GM19395 (cell line): ENCODE results near the gene EFCAB13.
"Not testable (repeated sequence)": the region's sequence is repeated elsewhere in the genome, so short reads cannot be mapped to it uniquely, and the experiment has no call there.

Experiments used
- ATAC-seq: cut with Tn5 transposase; IDR thresholded peaks from one replicate; pipeline ENCODE4 v1.9.1; 2021; ENCODE audit warnings: mild to moderate bottlenecking, moderate library complexity; ENCODE audit not compliant: unreplicated experiment

Gene EFCAB13

DNA sequence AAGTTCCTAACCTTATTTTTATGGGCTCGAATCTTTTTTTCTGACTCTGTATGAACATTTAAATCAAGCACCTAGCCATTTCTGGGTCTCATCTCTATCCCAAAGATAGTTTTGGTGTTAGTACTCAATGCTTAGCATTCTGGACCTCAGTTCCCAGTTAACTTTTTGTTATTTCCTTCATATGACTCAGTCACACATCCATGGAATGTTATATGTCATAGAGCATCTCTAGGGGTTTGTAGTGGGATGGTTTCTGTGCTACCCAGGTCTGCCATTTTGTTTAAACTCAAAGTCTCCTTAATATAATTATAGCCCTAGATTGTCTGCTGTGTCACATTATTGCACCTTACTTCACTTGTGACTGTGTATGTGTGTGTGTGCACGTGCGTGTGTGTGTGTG is 90.1 kb downstream of the EFCAB13 start:
- ATAC-seq, result no peak

DNA sequence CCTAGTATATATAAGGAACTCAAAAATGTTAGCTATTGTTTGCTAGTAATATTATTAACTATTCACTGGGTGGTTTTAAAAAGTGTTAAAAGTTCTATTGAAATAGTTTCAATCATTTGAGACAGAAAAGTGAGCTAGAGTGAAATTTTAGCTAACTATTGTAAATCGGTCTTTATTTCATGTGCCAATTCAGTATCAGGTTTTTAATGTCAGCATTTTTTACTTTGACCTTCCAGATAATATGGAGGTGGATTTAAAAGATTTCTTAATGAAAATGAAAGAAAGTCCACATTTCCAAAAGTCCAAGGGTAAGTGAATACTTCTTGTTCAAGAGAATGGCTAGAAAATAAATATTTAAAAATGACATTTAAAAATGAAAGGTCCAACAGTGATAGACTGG is 90.9 kb downstream of the EFCAB13 start:
- no peak for ATAC-seq

DNA sequence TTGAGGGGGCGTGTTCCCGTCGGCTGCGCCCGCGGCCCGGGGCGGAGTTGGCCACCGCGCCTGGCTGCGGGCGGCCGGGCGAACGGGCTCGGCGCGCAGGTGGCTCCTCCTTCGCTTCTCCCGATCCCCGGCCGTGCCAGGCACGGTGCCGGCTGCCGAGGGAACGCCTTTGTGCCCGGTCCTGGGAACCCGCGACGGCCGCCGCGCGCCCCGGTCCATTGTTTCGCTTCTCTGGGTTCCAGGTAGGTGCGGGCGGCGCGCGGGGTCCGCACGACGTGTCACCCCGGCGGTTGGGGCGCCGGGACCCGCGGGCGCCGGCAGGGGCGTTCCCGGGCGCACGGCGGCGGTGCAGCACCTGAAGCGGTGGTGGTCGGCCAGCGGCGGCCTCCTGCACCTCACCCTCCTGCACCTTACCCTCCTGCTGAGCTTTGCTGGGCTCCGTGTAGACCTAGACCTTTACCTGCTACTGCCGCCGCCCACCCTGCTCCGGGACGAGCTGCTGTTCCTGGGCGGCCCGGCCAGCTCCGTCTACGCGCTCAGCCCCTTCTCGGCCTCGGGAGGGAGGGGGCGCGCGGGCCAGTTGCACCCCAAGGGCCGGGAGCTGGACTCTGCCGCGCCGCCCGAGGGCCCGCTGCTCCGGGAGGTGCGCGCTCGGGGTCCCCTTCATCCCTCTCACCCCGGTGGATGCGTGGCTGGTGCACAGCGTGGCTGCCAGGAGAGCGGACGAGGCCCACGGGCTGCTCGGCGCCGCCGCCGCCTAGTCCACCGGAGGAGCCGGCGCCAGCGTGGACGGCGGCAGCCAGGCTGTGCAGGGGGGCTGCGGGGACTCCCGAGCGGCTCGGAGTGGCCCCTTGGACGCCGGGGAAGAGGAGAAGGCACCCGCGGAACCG is 99.9 kb downstream of the EFCAB13 start:
- no peak for ATAC-seq

DNA sequence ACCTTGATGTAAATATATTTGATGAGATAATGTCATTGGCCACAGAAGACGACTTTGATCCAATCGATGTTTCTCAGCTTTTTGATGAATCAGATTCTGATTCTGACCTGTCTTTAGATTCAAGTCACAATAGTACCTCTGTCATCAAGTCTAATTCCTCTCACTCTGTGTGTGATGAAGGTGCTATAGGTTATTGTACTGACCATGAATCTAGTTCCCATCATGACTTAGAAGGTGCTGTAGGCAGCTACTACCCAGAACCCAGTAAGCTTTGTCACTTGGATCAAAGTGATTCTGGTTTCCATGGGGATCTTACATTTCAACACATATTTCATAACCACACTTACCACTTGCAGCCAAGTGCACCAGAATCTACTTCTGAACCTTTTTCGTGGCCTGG is 101.5 kb downstream of the EFCAB13 start:
- not testable (repeated sequence) for ATAC-seq

DNA sequence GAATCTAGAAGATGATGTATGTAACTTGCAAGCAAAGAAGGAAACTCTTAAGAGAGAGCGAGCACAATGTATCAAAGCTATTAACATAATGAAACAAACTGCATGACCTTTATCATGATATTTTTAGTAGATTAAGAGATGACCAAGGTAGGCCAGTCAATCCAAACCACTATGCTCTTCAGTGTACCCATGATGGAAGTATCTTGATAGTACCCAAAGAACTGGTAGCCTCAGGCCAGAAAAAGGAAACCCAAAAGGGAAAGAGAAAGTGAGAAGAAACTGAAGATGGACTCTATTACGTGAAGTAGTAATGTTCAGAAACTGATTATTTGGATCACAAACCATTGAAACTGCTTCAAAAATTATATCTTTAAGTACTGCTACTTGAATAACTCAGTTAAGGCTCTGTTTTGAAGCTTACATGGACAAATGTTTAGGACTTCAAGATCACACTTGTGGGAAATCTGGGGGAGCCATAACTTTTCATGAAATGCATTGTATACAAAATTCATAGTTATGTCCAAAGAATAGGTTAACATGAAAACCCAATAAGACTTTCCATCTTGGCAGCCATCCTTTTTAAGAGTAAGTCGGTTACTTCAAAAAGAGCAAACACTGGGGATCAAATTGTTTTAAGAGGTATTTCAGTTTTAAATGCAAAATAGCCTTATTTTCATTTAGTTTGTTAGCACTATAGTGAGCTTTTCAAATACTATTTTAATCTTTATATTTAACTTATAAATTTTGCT is 102.3 kb downstream of the EFCAB13 start:
- ATAC-seq, result not testable (repeated sequence)

DNA sequence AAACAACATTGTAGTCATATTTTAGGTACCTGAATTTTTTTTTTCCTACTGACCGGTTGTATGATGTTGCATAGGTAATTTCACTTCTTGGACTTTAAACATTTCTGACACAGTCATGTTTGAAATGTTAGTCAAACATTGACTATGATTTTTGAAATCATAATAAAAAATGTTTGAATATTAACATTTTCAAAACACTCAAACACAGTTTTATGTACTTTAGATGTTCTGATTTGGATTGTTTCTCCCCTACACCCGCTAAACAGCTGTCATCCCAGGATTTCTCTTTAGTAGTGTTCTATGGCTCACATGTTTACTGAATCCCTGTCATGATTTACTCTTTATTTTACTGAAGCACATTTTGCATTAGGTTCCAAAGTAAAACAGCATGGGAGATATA is 104.2 kb downstream of the EFCAB13 start:
- ATAC-seq, result no peak

DNA sequence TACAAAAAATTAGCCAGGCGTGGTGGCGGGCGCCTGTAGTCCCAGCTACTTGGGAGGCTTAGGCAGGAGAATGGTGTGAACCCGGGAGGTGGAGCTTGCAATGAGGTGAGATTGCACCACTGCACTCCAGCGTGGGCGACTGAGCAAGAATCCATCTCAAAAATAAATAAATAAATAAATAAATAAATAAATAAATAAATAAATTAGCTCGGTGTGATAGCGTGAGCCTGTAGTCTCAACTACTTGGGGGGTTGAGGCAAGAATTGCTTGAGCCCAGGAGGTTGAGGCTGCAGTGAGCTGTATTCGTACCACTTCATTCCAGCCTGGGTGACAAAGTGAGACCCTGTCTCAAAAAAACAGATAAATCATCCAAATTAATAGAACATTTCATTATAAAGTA is 108.5 kb downstream of the EFCAB13 start:
- not testable (repeated sequence) for ATAC-seq

DNA sequence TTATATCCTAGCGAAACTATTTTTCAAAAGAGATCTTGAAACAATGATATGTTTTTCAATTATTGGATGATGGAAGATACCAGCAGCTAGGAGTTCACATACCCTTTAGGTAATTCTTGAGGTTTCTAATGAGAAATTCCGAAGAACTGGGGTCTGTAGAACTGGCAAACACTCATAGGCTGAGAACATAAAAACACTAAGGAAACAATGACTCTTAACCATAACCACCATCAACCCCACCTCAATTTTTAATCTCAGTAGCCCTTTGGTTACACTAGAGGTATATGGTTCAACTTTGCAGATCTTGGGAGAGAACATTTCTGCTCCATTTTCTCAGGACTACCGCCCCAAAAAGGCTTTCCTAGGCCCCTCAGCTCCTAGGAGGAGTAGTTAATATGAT is 141.4 kb downstream of the EFCAB13 start:
- no peak for ATAC-seq

DNA sequence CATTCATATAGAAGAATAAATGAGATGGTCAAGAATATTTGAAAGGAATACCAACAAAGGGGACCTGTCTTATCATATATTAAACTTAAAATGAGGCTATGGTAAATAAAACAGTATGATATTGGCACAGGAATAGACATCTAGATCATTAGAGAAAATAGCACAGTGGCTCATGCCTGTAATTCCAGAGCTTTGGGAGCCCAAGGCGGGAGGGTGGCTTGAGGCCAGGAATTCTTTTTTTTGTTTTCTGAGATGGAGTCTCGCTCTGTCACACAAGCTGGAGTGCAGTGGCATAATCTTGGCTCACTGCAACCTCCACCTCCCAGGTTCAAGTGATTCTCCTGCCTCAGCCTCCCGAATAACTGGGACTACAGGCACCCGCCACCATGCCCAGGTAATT is 143.2 kb downstream of the EFCAB13 start:
- ATAC-seq, result not testable (repeated sequence)

DNA sequence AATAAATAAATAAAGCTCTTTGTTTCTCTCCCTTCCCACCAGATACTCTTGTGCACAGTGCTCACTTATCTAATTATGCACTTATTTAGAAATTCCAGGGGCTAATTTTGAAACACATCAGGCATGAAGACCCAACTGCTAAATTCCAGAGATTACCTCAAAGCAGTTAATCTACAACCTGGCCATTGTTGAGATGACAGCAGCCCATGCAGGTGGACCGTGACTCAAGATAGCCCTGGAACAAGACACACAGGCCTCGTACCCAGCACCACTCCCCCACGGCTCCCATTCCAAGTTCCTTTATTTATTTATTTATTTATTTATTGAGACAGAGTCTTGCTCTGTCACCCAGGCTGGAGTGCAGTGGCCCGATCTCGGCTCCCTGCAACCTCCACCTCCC is 147.1 kb downstream of the EFCAB13 start:
- no peak for ATAC-seq

DNA sequence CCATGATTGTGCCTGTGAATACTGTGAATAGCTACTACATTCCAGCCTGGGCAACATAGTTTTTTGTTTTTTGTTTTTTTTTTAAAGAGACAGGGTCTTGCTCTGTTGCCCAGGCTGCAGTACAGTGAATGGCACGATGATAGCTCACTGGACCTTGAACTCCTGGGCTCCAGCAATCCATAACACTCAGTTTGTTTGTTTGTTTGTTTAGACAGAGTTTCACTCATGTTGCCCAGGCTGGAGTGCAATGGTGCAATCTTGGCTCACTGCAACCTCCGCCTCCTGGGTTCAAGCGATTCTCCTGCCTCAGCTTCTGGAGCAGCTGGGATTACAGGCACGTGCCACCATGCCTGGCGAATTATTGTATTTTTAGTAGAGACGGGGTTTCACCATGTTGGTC is 148.3 kb downstream of the EFCAB13 start:
- not testable (repeated sequence) for ATAC-seq
